Body of pancreas (tissue), 4 donors: ENCODE results near the gene RABGAP1.

Experiments used
- POLR2A ChIP-seq, 3 donors: fragments of 450-650 bp; IDR thresholded peaks; one replicate each; pipeline ENCODE4 v1.6.1; 2016; ENCODE audit warnings: antibody characterized with exemption in 3 of 3, mild to moderate bottlenecking in 2 of 3
- TF ChIP-seq, protein P1 (sequence below), 7 experiments: fragments of 450-650 bp in 4 of 7; fragments of 200-600 bp in 3 of 7; sonication (generic) in 3 of 7; IDR thresholded peaks; one replicate each; pipeline ENCODE4 v1.5.1; 2016 to 2019; ENCODE audit warnings: antibody characterized with exemption in 7 of 7

- TF ChIP-seq, protein P1, sequence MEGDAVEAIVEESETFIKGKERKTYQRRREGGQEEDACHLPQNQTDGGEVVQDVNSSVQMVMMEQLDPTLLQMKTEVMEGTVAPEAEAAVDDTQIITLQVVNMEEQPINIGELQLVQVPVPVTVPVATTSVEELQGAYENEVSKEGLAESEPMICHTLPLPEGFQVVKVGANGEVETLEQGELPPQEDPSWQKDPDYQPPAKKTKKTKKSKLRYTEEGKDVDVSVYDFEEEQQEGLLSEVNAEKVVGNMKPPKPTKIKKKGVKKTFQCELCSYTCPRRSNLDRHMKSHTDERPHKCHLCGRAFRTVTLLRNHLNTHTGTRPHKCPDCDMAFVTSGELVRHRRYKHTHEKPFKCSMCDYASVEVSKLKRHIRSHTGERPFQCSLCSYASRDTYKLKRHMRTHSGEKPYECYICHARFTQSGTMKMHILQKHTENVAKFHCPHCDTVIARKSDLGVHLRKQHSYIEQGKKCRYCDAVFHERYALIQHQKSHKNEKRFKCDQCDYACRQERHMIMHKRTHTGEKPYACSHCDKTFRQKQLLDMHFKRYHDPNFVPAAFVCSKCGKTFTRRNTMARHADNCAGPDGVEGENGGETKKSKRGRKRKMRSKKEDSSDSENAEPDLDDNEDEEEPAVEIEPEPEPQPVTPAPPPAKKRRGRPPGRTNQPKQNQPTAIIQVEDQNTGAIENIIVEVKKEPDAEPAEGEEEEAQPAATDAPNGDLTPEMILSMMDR (IDR thresholded peaks at IDR 0.05) = no peak
- TF ChIP-seq POLR2A (IDR thresholded peaks at IDR 0.05) = no peak
Observed at GRCh38 chr9:122949696-122950095, 8.9 kb downstream of the RABGAP1 start.
